Esophagus muscularis mucosa (tissue), 4 donors: ENCODE measurements around the gene CNOT4.

Source experiments
- EP300 ChIP-seq: sonication (generic); formaldehyde crosslinking; IDR thresholded peaks from one replicate; pipeline ENCODE4 v1.6.1; 2017; ENCODE audit warnings: antibody characterized with exemption
- POLR2A ChIP-seq: fragments of 450-650 bp; IDR thresholded peaks from one replicate; pipeline ENCODE4 v1.6.1; 2017; ENCODE audit warnings: antibody characterized with exemption, moderate library complexity, mild to moderate bottlenecking, low read depth
- POLR2AphosphoS5 ChIP-seq, 2 donors: sonication (generic); formaldehyde crosslinking; IDR thresholded peaks; one replicate each; pipeline ENCODE4 v1.6.1; 2017; ENCODE audit warnings: antibody characterized with exemption in 2 of 2
- TF ChIP-seq, protein P1 (sequence below), 3 experiments: fragments of 200-600 bp in 2 of 3; fragments of 450-650 bp in 1 of 3; sonication (generic) in 2 of 3; IDR thresholded peaks; one replicate each; pipeline ENCODE4 v1.5.1; 2017 to 2019; ENCODE audit warnings: antibody characterized with exemption in 3 of 3, mild to moderate bottlenecking in 2 of 3, moderate library complexity in 1 of 3

DNA sequence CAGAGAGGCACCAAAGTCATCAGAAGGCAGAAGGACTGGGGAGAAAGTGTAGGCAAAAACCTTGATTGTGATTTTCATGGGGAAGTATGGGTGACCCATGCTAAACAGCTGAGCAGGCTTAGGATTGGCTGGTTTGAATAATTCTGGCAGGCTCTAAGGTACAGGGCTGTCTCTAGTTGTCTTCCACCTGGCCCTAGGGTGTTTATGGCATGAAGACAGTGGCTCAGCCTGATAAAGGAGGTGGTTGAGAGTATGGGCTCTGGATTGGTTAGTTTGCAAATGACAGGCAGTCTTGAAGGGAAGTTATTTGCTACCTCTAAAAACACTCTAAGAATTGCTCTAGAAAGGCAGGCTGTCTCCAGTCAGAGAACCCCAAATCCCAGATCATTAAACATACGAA is 176.0 kb downstream of the CNOT4 start:
- TF ChIP-seq, protein P1, sequence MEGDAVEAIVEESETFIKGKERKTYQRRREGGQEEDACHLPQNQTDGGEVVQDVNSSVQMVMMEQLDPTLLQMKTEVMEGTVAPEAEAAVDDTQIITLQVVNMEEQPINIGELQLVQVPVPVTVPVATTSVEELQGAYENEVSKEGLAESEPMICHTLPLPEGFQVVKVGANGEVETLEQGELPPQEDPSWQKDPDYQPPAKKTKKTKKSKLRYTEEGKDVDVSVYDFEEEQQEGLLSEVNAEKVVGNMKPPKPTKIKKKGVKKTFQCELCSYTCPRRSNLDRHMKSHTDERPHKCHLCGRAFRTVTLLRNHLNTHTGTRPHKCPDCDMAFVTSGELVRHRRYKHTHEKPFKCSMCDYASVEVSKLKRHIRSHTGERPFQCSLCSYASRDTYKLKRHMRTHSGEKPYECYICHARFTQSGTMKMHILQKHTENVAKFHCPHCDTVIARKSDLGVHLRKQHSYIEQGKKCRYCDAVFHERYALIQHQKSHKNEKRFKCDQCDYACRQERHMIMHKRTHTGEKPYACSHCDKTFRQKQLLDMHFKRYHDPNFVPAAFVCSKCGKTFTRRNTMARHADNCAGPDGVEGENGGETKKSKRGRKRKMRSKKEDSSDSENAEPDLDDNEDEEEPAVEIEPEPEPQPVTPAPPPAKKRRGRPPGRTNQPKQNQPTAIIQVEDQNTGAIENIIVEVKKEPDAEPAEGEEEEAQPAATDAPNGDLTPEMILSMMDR (IDR thresholded peaks at IDR 0.05): no peak
- no peak for TF ChIP-seq POLR2A
- TF ChIP-seq EP300: no peak
- no peak for TF ChIP-seq POLR2AphosphoS5 (IDR thresholded peaks at IDR 0.05)
